Endometrial microvascular endothelial cells (primary cell): ENCODE results near the gene SEMA3B. TPM values are rescaled to one million over a fixed set of nuclear protein-coding genes. Genes with fewer than 3 reads are reported as not detected.

Experiments
- in situ Hi-C: cut with HindIII; loops from 2 replicates; pipeline ENCODE4 v1.10.0; 2017; ENCODE audit warnings: low sequenced_read_pairs, low pct_unique_long_range_greater_than_20kb; ENCODE audit errors: inconsistent ontology term
- total RNA-seq: library from RNA; depleted of rRNA; stranded (reverse); fragments of >200 nt; gene quantifications from one replicate; pipeline ENCODE4 v1.2.3, GENCODE V29; 2015; ENCODE audit errors: inconsistent ontology term

The SEMA3B gene
- total RNA-seq, 1 donor from 2014 or later: 0.19 TPM

- in situ Hi-C loops: no loop called here
Measured at GRCh38 chr3:50237133-50237651, 31.8 kb upstream of the SEMA3B start.

- in situ Hi-C loops: no loop called here
Measured at GRCh38 chr3:50237754-50238548, 31.0 kb upstream of the SEMA3B start.

GRCh38 chr3:50238549-50239026 lies 30.4 kb upstream of the SEMA3B start:
- in situ Hi-C loops: no loop called here

- in situ Hi-C loops: loop anchor here (10.0 kb wide), 1 partner anchor 95 kb away; no protein-coding TSS in a partner anchor
Measured at GRCh38 chr3:50239649-50240048, 29.3 kb upstream of the SEMA3B start.

GRCh38 chr3:50241163-50241562 lies 27.8 kb upstream of the SEMA3B start:
- in situ Hi-C loops: loop anchor here (10.0 kb wide), 1 partner anchor 94 kb away; no protein-coding TSS in a partner anchor

GRCh38 chr3:50241713-50242380 lies 27.1 kb upstream of the SEMA3B start:
- in situ Hi-C loops: loop anchor here (10.0 kb wide), 1 partner anchor 93 kb away; no protein-coding TSS in a partner anchor

- in situ Hi-C loops: loop anchor here (10.0 kb wide), 1 partner anchor 92 kb away; no protein-coding TSS in a partner anchor
Measured at GRCh38 chr3:50242381-50242770, 26.6 kb upstream of the SEMA3B start.

GRCh38 chr3:50242851-50243542 lies 25.9 kb upstream of the SEMA3B start:
- in situ Hi-C loops: loop anchor here (10.0 kb wide), 1 partner anchor 92 kb away; no protein-coding TSS in a partner anchor

- in situ Hi-C loops: loop anchor here (10.0 kb wide), 1 partner anchor 91 kb away; no protein-coding TSS in a partner anchor
Measured at GRCh38 chr3:50243543-50243895, 25.4 kb upstream of the SEMA3B start.

- in situ Hi-C loops: loop anchor here (10.0 kb wide), 1 partner anchor 90 kb away; no protein-coding TSS in a partner anchor
Measured at GRCh38 chr3:50244813-50245212, 24.1 kb upstream of the SEMA3B start.

- in situ Hi-C loops: loop anchor here (10.0 kb wide), 1 partner anchor 90 kb away; no protein-coding TSS in a partner anchor
Measured at GRCh38 chr3:50245251-50245745, 23.6 kb upstream of the SEMA3B start.

- in situ Hi-C loops: loop anchor here (10.0 kb wide), 1 partner anchor 89 kb away; no protein-coding TSS in a partner anchor
Measured at GRCh38 chr3:50245831-50246516, 23.0 kb upstream of the SEMA3B start.

GRCh38 chr3:50246517-50246954 lies 22.4 kb upstream of the SEMA3B start:
- in situ Hi-C loops: loop anchor here (10.0 kb wide), 1 partner anchor 88 kb away; no protein-coding TSS in a partner anchor

- in situ Hi-C loops: loop anchor here (10.0 kb wide), 1 partner anchor 86 kb away; no protein-coding TSS in a partner anchor
Measured at GRCh38 chr3:50248387-50248786, 20.6 kb upstream of the SEMA3B start.

GRCh38 chr3:50249457-50249856 lies 19.5 kb upstream of the SEMA3B start:
- in situ Hi-C loops: loop anchor here (10.0 kb wide), 1 partner anchor 85 kb away; no protein-coding TSS in a partner anchor

GRCh38 chr3:50250514-50250913 lies 18.4 kb upstream of the SEMA3B start:
- in situ Hi-C loops: no loop called here

GRCh38 chr3:50251220-50251619 lies 17.7 kb upstream of the SEMA3B start:
- in situ Hi-C loops: no loop called here
